ENCODE data around the gene ANKRD16. TPM values are rescaled to one million over a fixed set of nuclear protein-coding genes. Genes with fewer than 3 reads are reported as not detected.

Gene ANKRD16
- total and polyA plus RNA-seq, 2 of the 13 experiments (the other 11 are each of a cell fraction or from before 2014, with no cell fraction given), result 8.0 to 11.4 TPM

DNA sequence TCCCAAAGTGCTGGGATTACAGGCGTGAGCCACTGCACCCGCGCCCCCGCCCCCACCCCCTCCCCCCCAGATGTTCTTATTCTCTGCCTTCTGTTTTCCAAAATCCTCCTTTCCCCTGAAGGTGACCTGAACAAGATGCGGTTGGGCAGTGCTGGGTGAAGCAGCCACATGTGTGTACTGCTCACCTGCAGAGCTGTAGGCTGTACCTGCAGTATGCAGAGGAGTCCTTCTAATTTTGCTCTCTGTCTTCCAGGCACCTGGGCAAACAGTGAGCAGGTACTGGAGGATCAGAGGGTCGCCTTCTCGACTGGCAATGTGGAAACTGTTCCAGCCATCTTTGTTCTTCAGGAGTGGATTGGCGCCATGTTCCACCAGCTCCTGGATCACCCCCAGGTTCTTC is 2.1 kb downstream of the ANKRD16 start:
- no peak overlapping the region; the same call in 1 of the 2 replicates for H3K9ac ChIP-seq (ENCODE audit: insufficient read depth, low read depth, low read length)
- no peaks in the 10 kb centered on the region; a peak in 1 of 5 replicates for H3K27me3 ChIP-seq (ENCODE audit: control insufficient read depth in 1 of 2, insufficient read depth in 2 of 2, low read length in 2 of 2)
- in situ Hi-C loops (cut with HindIII; ENCODE audit: extremely low pct_ligation_motif_present, low pct_unique_long_range_greater_than_20kb) (no loop called here), intact Hi-C loops (cut with micrococcal nuclease; ENCODE audit: unreplicated experiment) (loop anchor here (5.0 kb wide), 2 partner anchors 75 to 205 kb away; partner anchors contain the start of genes GDI2 and TASOR2)
- H3K79me2 ChIP-seq (ENCODE audit: insufficient read depth, low read length), result peaks cover 42% of the 10 kb centered on the region
- H4K20me1 ChIP-seq (ENCODE audit: insufficient read depth, low read length), result peaks cover 8% of the 10 kb centered on the region
- H3K4me2 ChIP-seq (ENCODE audit: low read depth, low read length), result peak overlapping the region; percentile 88
- FAIRE-seq, result no peak
- 96% methylated on average over 8 of the region's 8 CpGs for WGBS (ENCODE audit: low lambda C conversion rate)
- DNase-seq (ENCODE audit: low spot score), result no peak
- no TSS peak for BruUV-seq (replicated peaks)
- no peak for ATAC-seq
- no peak for TF ChIP-seq ARHGAP35 (CRISPR knock-in tag; IDR thresholded peaks at IDR 0.05; ENCODE audit: borderline replicate concordance)
- TF ChIP-seq, protein P1, sequence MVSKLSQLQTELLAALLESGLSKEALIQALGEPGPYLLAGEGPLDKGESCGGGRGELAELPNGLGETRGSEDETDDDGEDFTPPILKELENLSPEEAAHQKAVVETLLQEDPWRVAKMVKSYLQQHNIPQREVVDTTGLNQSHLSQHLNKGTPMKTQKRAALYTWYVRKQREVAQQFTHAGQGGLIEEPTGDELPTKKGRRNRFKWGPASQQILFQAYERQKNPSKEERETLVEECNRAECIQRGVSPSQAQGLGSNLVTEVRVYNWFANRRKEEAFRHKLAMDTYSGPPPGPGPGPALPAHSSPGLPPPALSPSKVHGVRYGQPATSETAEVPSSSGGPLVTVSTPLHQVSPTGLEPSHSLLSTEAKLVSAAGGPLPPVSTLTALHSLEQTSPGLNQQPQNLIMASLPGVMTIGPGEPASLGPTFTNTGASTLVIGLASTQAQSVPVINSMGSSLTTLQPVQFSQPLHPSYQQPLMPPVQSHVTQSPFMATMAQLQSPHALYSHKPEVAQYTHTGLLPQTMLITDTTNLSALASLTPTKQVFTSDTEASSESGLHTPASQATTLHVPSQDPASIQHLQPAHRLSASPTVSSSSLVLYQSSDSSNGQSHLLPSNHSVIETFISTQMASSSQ (IDR thresholded peaks at IDR 0.05; ENCODE audit: low read depth), result no peak
- TF ChIP-seq, protein P1 (CRISPR knock-in tag; IDR thresholded peaks at IDR 0.05; ENCODE audit: borderline replicate concordance), result no peak
- no peak for TF ChIP-seq ATF7-NPFF (CRISPR knock-in tag; IDR thresholded peaks at IDR 0.05; ENCODE audit: low read depth)
- TF ChIP-seq TBL1XR1 (IDR thresholded peaks at IDR 0.05; ENCODE audit: borderline replicate concordance, low read length, partially characterized antibody), result no peak
- no peak for TF ChIP-seq PAWR (CRISPR knock-in tag; IDR thresholded peaks at IDR 0.05; ENCODE audit: borderline replicate concordance)
- no peak for TF ChIP-seq KDM4B (CRISPR knock-in tag; IDR thresholded peaks at IDR 0.05)
- no peak for TF ChIP-seq RFXANK (CRISPR knock-in tag; IDR thresholded peaks at IDR 0.05)
- no peak for TF ChIP-seq DR1 (CRISPR knock-in tag; IDR thresholded peaks at IDR 0.05)
- TF ChIP-seq GTF3A (CRISPR knock-in tag; conservative IDR thresholded peaks at IDR 0.05), result no peak
- TF ChIP-seq, protein P2, sequence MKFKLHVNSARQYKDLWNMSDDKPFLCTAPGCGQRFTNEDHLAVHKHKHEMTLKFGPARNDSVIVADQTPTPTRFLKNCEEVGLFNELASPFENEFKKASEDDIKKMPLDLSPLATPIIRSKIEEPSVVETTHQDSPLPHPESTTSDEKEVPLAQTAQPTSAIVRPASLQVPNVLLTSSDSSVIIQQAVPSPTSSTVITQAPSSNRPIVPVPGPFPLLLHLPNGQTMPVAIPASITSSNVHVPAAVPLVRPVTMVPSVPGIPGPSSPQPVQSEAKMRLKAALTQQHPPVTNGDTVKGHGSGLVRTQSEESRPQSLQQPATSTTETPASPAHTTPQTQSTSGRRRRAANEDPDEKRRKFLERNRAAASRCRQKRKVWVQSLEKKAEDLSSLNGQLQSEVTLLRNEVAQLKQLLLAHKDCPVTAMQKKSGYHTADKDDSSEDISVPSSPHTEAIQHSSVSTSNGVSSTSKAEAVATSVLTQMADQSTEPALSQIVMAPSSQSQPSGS (CRISPR knock-in tag; IDR thresholded peaks at IDR 0.05), result no peak
- CTCF ChIA-PET (ENCODE audit: low intra/inter-chr PET ratio, low total read pairs), result no interaction called here
- no peak overlapping the region for H2AFZ ChIP-seq (ENCODE audit: low read length)
- peaks cover 47% of the 10 kb centered on the region for H3K4me1 ChIP-seq (ENCODE audit: insufficient read depth, low read length)
- H3K9me3 ChIP-seq (ENCODE audit: low read length), result no peaks in the 10 kb centered on the region
- POLR2A ChIA-PET, result interaction anchor here (1.3 to 2.9 kb wide), 5 partner anchors 13 to 196 kb away, joined by 3 to 28 read pairs (median 6); partner anchors contain the start of gene GDI2
- H3K4me3 ChIP-seq (replicated peaks in 1 of 3; ENCODE audit: insufficient read depth in 1 of 3, low read depth in 2 of 3, low read length in 3 of 3), result peak overlapping the region in 1 of 3 experiments; percentile 86; a peak in 3 of 6 replicates
- H3K36me3 ChIP-seq (replicated peaks in 1 of 2; ENCODE audit: control insufficient read depth in 1 of 2, insufficient read depth in 2 of 2, low read length in 2 of 2), result peaks cover 11 to 27% of the 10 kb centered on the region in 2 experiments
- peak overlapping the region; percentile 84 for H3K27ac ChIP-seq (ENCODE audit: extremely low read length, insufficient read depth, low read length)
